CD4-positive, alpha-beta T cell (primary cell): Measurements from ENCODE around the gene GBA2. TPM values are rescaled to one million over a fixed set of nuclear protein-coding genes. Genes with fewer than 3 reads are reported as not detected.

Experiments
- ATAC-seq: fragments of 200-7000 bp; cut with Tn5 transposase; one replicate; pipeline ENCODE4 v1.10.0; 2022; ENCODE audit warnings: mild to moderate bottlenecking; ENCODE audit not compliant: poor library complexity
- CTCF ChIA-PET: fragments of 350-600 bp; sonication (Branson Sonifier 250); formaldehyde crosslinking; loops from one replicate; lab custom pipeline; 2021; ENCODE audit warnings: antibody characterized with exemption, inconsistent platforms; lab: Charles Lee
- POLR2A ChIA-PET: fragments of 350-600 bp; sonication (Branson Sonifier 250); formaldehyde crosslinking; loops from one replicate; lab custom pipeline; 2021; ENCODE audit warnings: antibody characterized with exemption, inconsistent platforms; lab: Charles Lee
- DNase-seq, 14 experiments: peaks; one replicate each; pipeline ENCODE4 v3.0.0-alpha.2; 2013 to 2020; ENCODE audit warnings: mixed read lengths in 2 of 14
- H3K27ac ChIP-seq, 2 donors: one replicate each; pipeline versions ENCODE4 v1.5.1 to v1.7.0; 2013; ENCODE audit warnings: low read length in 2 of 2, low read depth in 1 of 2, mild to moderate bottlenecking in 1 of 2
- H3K27me3 ChIP-seq, 2 experiments: 1 replicate in 1 of 2; 2 replicates in 1 of 2; pipeline versions ENCODE4 v1.6.1 to v1.7.0; 2013; ENCODE audit warnings: low read length in 2 of 2, control low read depth in 1 of 2, mild to moderate bottlenecking in 1 of 2, moderate library complexity in 1 of 2; ENCODE audit not compliant: insufficient read depth in 2 of 2, control insufficient read depth in 1 of 2
- H3K36me3 ChIP-seq: one replicate; pipeline ENCODE4 v1.6.1; 2013; ENCODE audit warnings: low read length, control low read depth; ENCODE audit not compliant: insufficient read depth
- H3K4me1 ChIP-seq: one replicate; pipeline ENCODE4 v1.6.1; 2013; ENCODE audit warnings: low read length, control low read depth; ENCODE audit not compliant: insufficient read depth
- H3K4me3 ChIP-seq: one replicate; pipeline ENCODE4 v1.5.1; 2013; ENCODE audit warnings: mild to moderate bottlenecking, low read length, moderate library complexity
- H3K9me3 ChIP-seq, 2 experiments: 1 replicate in 1 of 2; 2 replicates in 1 of 2; pipeline versions ENCODE4 v1.6.1 to v1.7.0; 2013; ENCODE audit warnings: low read length in 2 of 2, mild to moderate bottlenecking in 2 of 2, control low read depth in 1 of 2, moderate library complexity in 1 of 2; ENCODE audit not compliant: control insufficient read depth in 1 of 2, insufficient read depth in 1 of 2
- H3K27ac Mint-ChIP-seq: one replicate; pipeline ENCODE4 v1.8.0; 2020; ENCODE audit warnings: mixed read lengths
- H3K27me3 Mint-ChIP-seq: one replicate; pipeline ENCODE4 v1.8.0; 2021; ENCODE audit warnings: mixed read lengths
- H3K36me3 Mint-ChIP-seq: one replicate; pipeline ENCODE4 v1.8.0; 2021; ENCODE audit warnings: low read depth, mixed read lengths
- H3K4me1 Mint-ChIP-seq: one replicate; pipeline ENCODE4 v1.8.0; 2021; ENCODE audit warnings: low read depth, mixed read lengths
- H3K4me3 Mint-ChIP-seq: one replicate; pipeline ENCODE4 v1.8.0; 2020; ENCODE audit warnings: mild to moderate bottlenecking, mixed read lengths
- H3K9me3 Mint-ChIP-seq: one replicate; pipeline ENCODE4 v1.8.0; 2020; ENCODE audit warnings: mixed read lengths
- CTCF ChIP-seq: fragments of 200-600 bp; IDR thresholded peaks from one replicate; pipeline ENCODE4 v1.8.0; 2022; ENCODE audit warnings: antibody characterized with exemption, mild to moderate bottlenecking
- intact Hi-C, 2 experiments: fragments of 100-400 bp; cut with DNase I in 1 of 2; cut with micrococcal nuclease in 1 of 2; formaldehyde crosslinking; loops; one replicate each; pipeline versions ENCODE4 v1.15.1 to v1.9.0; 2023 to 2025; cut with DNase I, micrococcal nuclease
- total RNA-seq, 174 experiments: library from RNA in 2 of 174; stranded (reverse) in 2 of 174; gene quantifications; one replicate each; pipeline ENCODE4 v1.2.3 and lab custom pipeline; 2021 to 2026

Gene GBA2
- total RNA-seq, 2 experiments from 2014 or later = 17.3 to 18.6 TPM

DNA sequence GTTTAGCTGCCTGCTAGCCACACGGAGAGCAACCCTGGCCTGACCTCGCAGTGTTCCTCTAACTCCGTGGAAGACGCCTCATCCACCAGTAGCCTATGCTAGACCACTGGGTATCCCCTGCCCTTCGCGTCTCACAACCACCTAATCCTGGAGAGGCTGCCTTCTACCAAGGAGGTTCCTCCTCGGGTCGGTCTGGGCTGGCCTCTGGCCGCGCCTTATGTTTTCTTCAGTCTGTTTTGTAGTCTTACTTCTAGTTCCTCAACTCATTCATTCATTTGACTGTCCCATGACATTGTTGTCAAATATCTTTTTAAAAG, 57.7 kb downstream of the GBA2 start:
- CTCF ChIA-PET = interaction anchor here (1.2 to 1.8 kb wide), 3 partner anchors 23 to 75 kb away, joined by 3 to 5 read pairs (median 3); no protein-coding TSS in a partner anchor
- H3K9me3 Mint-ChIP-seq = no peaks in the 10 kb centered on the region
- H3K36me3 ChIP-seq = no peaks in the 10 kb centered on the region
- H3K27me3 ChIP-seq = no peaks in the 10 kb centered on the region
- H3K27ac ChIP-seq = peak overlapping the region; percentile 40 to 55
- POLR2A ChIA-PET = interaction anchor here (0.7 to 2.3 kb wide), 13 partner anchors 11 to 72 kb away, joined by 3 to 10 read pairs (median 4); partner anchors contain the start of genes ARHGEF39, CCDC107, RMRP and SIT1
- H3K4me3 ChIP-seq = peak overlapping the region; percentile 88
- no peaks in the 10 kb centered on the region for H3K36me3 Mint-ChIP-seq
- H3K27me3 Mint-ChIP-seq = no peaks in the 10 kb centered on the region
- peak overlapping the region; percentile 73 for H3K27ac Mint-ChIP-seq
- DNase-seq = no peak
- peak overlapping the region; percentile 92 for H3K4me3 Mint-ChIP-seq
- no peaks in the 10 kb centered on the region for H3K9me3 ChIP-seq
- peaks cover 27% of the 10 kb centered on the region for H3K4me1 ChIP-seq
- intact Hi-C loops = no loop called here
- no peak for ATAC-seq
- peaks cover 30% of the 10 kb centered on the region for H3K4me1 Mint-ChIP-seq
- no peak for TF ChIP-seq CTCF

DNA sequence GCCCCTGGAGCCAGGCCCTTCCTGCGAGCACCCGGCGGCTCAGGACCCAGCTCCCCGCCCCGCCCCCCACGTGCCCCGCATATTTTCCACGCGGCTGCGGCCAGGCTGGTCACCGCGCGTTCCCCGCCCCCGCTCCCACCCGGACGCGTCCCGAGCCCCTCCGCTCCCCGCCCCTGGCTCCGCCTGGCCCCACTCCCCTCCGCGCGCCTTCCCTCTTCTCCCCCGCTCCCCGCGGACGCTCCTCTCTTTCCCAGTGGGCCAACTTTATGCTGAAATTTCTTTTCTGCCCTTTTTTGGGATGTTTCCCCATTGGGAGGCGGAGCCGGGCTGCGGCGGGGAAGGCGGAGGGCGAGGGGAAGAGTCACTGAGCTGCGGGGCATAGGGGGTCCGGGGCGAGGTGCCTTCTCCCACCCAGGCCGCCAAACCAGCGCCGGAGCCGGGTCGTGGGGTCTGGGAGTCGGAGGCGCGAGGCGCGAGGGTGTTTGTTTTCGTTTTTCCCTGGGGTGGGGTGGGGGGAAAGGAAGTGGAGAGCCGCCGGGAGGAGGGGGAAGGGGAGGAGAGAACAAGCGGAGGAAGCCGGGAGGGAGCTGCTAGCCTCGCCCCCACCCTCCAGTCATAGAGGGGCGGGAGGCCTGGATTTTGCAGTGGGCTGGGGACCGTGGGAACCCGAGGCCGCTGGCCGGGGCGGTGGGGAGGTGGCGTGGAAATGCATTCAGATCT, 58.3 kb downstream of the GBA2 start:
- Mint-ChIP-seq H3K4me3 (peak overlapping the region; percentile 92), H3K36me3 (no peaks in the 10 kb centered on the region), H3K9me3 (no peaks in the 10 kb centered on the region), H3K27me3 (no peaks in the 10 kb centered on the region), H3K4me1 (peaks cover 28% of the 10 kb centered on the region), H3K27ac (peak overlapping the region; percentile 73)
- H3K4me3 ChIP-seq = peak overlapping the region; percentile 88
- no peaks in the 10 kb centered on the region for H3K27me3 ChIP-seq
- H3K4me1 ChIP-seq = peaks cover 26% of the 10 kb centered on the region
- DNase-seq (peak in 8 of 14 experiments; percentile 12 to 57 (median 38)), ATAC-seq (peak; percentile 63)
- POLR2A ChIA-PET = interaction anchor here (0.7 to 2.3 kb wide), 12 partner anchors 13 to 71 kb away, joined by 3 to 10 read pairs (median 4); partner anchors contain the start of genes ARHGEF39, CCDC107, CREB3 and RMRP
- CTCF ChIA-PET = interaction anchor here (1.2 to 1.8 kb wide), 3 partner anchors 23 to 74 kb away, joined by 3 to 5 read pairs (median 3); no protein-coding TSS in a partner anchor
- no peaks in the 10 kb centered on the region for H3K9me3 ChIP-seq
- peak overlapping the region; percentile 40 to 55 for H3K27ac ChIP-seq
- intact Hi-C loops = no loop called here
- no peaks in the 10 kb centered on the region for H3K36me3 ChIP-seq
- no peak for TF ChIP-seq CTCF

DNA sequence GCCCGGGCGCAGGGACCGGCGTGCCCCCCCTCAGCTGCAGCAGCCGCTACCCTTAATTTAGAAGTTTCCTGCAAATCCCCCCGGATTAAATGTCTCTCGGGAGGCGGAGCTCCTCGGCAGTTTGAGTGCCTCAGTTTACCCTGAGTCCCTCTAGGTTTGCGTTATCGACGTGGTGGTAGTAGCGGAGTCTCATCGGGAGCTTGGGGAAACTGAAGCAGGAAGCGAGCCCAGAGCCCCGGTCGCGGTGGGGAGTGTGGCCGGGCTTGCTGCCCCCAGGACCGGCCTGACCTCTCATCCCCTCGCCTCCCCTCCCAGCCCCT, 58.8 kb downstream of the GBA2 start:
- Mint-ChIP-seq H3K9me3 (no peaks in the 10 kb centered on the region), H3K36me3 (no peaks in the 10 kb centered on the region), H3K27me3 (no peaks in the 10 kb centered on the region), H3K4me3 (peak overlapping the region; percentile 82), H3K27ac (no peak overlapping the region), H3K4me1 (peaks cover 28% of the 10 kb centered on the region)
- peak overlapping the region; percentile 88 for H3K4me3 ChIP-seq
- ChIA-PET POLR2A (interaction anchor here (0.8 to 2.3 kb wide), 10 partner anchors 25 to 58 kb away, joined by 3 to 10 read pairs (median 6); partner anchors contain the start of genes ARHGEF39, CCDC107, CREB3 and RMRP), CTCF (interaction anchor here (1.2 to 1.8 kb wide), 3 partner anchors 24 to 73 kb away, joined by 3 to 5 read pairs (median 3); no protein-coding TSS in a partner anchor)
- TF ChIP-seq CTCF = no peak
- DNase-seq = no peak
- no peaks in the 10 kb centered on the region for H3K27me3 ChIP-seq
- no peak for ATAC-seq
- no peak overlapping the region for H3K27ac ChIP-seq
- peaks cover 26% of the 10 kb centered on the region for H3K4me1 ChIP-seq
- H3K9me3 ChIP-seq = no peaks in the 10 kb centered on the region
- H3K36me3 ChIP-seq = no peaks in the 10 kb centered on the region
- intact Hi-C loops = no loop called here
